ENCODE results near the gene ZNF438.

ZNF438 gene

GRCh38 chr10:30846710-30847109 lies 185.0 kb downstream of the ZNF438 start:
- no peak for DNase-seq (ENCODE audit: low read depth)

DNA sequence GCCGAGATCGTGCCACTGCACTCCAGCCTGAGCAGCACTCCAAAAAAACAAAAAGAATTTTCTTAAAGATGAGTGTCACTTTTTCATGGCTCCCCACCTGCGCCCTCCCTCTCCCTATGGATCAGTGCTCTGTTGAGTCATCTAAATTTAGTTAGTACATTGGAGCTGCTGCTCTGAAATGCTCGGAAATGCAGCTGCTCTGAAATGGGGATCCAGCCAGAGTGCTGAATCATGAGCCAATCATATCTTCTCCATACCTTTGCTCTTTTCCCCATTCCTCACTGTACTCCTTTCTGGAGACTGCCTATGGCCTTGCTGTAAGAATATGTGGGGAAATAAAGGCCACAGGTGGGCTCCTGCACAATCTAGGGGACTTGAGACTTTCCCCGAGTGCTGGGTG lies 188.8 kb downstream of the ZNF438 start:
- no peak for DNase-seq (ENCODE audit: low read depth)

DNA sequence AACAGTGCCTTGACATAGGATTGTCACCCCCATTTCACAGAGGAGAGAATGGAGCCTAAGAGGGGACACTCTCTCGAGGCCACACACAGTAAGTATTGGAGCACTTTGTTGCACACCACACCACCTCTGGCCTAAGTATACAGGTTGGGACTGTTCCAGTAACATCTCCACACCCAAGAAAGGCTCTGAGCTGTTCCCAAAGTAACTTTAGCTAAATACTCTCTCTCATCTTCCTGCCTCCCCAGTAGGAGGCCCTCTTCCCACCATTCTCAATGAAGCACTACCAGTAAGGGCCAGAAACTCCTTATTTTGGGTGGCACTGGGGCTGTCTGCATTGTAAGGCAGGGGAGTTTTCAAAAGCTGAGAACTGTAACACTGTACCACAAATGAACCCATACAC lies 189.5 kb downstream of the ZNF438 start:
- no peak for DNase-seq (ENCODE audit: low read depth)

DNA sequence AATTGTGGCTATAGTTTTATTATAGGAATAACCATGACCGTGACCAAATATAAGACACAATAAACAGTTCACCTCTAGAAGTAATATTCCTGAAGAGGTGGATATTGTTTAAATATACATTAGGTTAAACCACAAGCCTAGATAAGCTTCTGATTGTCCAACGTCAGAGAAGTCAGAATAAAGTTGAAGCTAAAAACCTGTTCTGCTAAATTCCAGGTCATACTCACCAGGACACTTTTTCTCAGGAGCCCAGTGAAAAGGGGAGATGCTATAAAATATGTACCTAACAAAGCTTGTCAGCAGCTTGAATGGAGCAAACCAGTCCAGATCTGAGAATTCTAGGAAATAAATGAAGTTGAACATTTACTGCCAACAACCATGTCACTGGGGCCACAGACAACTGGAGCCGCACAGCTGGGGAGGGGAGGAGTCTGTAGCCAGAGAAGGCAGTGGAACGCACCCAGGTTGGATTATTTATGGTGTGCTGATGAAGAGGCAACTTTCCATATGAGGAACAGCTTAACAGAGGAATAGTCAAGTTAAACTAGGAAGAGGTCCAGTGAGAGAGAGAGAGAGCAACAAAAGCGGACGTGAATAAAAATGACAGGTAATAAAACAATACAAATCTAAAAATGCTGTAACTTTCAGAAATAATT lies 191.1 kb downstream of the ZNF438 start:
- no peak for DNase-seq (ENCODE audit: low read depth)

DNA sequence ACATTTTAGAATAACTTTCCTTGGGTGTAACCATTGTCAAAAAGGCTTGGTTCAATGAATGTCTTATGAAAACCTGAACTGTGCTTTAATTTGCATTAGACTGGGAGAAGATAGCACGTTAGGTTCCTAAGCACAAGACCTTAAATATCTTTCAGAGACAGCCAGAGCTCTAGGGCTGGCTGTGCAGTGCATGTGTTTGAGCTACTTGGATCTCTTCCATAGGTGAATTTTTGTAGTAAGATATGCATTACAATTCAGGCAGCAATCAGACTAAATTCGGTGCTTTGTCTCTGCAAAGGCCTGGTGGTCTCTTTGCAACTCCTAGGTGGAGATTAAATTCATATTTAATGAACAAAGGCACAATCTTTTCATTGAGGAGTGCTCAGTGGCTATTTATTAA lies 192.0 kb downstream of the ZNF438 start:
- DNase-seq (ENCODE audit: low read depth) = no peak

DNA sequence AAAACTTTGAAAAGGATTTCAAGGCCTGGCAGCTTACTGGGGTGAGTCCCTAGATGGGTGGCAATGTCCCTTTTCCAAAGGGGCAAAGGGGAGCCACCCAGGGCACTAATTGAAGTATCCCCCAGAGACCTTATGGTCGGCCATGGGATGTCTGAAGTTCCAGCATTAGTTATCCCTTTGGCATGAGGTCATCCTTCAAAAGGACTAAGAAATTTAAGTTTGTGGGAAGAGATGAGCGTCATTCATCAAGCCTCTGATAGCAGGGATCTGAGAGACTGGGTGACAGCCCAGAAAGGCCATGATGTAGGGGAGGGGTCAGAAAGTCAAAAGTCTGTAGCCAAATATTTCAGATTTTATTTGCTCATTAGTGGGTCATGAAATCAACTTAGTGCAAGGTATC lies 195.3 kb downstream of the ZNF438 start:
- DNase-seq (ENCODE audit: low read depth) = no peak

- no peak for DNase-seq (ENCODE audit: low read depth)
Measured at GRCh38 chr10:30835146-30835545, 196.5 kb downstream of the ZNF438 start.

DNA sequence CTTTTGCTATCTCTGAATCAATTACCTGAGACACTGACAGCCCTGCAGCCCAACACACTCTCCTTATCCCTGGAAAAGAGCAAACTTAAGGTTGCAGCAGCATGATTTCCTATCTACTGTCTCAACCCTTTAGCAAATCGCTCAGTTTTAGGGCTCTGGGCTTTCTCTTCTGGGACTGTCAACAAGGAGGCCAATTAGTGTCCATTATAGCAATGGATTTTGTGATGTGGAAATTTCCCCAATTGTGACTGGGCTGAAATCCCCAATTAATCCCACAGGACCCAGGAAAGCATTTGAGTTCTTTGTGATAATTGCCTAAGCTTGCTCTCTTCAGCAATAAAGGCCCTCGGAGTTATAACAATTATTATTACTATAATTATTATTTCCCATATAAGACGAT lies 197.0 kb downstream of the ZNF438 start:
- no peak for DNase-seq (ENCODE audit: low read depth)

DNA sequence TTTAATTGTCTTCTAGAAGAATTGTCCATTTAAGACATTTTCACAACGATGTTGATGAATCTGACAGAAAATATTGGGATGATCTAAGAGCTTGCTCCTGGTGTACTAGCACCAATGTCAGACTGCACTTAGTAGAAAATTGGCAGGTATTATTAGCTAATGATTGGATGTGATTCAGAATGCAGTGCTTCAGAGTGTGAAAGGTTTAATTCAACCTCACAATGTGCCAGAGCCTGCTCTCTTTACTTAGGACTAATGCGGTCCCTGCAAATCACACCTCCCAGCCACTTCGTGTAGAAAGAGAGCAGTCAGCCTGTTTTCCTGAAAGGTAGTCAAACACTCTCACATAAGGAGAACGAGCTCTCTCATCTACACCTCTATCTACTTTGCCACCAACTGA lies 197.5 kb downstream of the ZNF438 start:
- DNase-seq (ENCODE audit: low read depth) = no peak

GRCh38 chr10:30833628-30833970 lies 198.1 kb downstream of the ZNF438 start:
- no peak for DNase-seq (ENCODE audit: low read depth)

- no peak for DNase-seq (ENCODE audit: low read depth)
Measured at GRCh38 chr10:30832749-30833627, 198.7 kb downstream of the ZNF438 start.

DNA sequence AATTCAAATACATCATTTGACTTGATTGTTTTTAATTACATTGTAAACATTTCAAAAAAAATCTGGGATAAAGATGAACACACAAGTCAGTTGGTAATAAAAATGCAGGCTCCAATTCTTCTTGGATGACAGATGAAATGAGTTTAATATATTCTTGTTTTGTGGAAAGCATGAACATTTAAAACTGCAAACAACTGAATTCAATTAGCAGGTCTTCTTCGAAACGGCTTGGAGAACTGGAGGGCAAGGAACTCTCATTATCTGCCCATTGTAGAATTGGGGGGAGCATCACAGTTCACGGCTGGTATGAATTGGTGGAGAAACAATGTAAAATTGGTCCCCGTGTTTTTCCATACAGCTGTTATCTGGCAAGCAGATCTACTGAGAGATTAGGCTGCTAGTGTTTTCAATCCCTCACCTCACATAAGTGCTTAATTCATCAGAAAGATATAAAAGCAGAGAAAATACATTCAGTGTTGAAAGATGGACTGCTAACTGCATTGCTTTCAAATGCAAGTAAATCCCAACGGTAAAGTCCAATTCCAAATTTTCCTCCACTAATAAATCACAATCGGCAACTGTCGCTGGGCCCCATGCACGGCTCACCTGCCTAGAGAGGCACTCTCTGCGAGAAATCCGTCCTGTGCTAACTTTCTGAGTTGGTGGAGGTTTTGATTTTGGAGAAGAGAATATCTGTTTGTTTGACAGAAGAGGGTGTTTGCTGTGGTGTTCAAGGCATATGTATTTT lies 199.5 kb downstream of the ZNF438 start:
- no peak for DNase-seq (ENCODE audit: low read depth)

GRCh38 chr10:30831426-30831825 lies 200.2 kb downstream of the ZNF438 start:
- DNase-seq (ENCODE audit: low read depth) = no peak

DNA sequence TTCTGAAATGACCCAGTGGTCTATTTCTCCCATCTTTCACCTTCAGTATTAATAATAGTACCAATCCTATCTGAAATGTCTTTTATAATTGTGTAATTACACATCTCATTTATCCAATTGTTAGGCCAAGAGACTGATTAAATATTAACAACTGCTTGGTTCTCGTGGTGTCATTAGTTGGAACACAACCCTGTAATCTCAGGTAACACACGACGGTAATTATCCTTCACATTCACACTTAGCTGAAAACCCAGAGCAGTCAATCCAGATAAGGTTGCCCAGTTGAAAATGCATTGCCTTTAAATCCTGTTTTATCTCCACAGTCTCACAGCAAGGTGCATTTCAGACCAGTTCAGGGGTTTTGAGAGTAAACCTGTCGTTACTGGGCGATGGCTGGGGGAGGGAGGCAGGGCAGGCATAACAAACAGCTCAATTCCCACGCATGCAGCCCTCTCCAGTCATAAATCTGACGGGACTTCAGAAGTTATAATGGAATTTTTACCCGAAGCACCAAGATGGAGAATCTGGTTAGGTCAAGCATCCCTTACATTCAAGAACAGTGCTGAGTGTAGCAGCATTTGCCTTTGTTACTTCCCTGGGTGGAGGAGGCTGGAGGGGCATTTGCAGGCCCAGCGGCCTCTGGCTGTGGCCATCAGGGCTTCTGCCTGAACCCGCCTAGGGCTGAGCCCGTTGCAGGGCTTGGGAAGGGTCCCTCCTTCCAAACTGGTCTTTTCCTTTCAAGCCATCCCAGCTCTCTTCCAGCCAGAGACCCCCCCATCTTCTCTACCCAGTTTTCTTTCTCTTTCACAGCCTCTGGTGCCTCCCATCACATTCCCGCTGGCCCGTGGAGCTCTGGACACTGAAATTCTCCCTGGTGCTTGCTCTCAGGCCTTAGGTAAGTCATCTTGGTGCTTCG lies 201.1 kb downstream of the ZNF438 start:
- no peak for DNase-seq (ENCODE audit: low read depth)

GRCh38 chr10:30829901-30830300 lies 201.8 kb downstream of the ZNF438 start:
- DNase-seq (ENCODE audit: low read depth) = no peak

DNA sequence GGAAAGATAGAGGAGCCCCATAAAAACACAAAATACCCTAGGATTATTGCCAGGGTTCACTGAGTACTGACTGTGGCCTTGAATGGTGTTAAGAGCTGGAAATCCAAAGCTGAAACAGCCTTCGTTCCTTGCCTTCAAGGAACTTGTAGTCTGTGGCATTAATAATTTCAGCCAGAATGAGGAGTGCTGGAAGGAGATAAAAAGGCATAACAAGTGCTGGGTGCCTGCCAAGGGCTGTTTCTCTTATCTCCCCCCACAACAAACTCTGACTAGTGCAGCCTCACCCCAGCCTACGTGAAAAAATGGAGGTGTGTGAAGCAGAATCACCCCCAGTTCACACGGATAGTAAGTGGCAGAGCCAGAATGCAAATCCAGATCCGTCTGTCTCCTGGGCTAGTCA lies 203.0 kb downstream of the ZNF438 start:
- DNase-seq (ENCODE audit: low read depth) = no peak

DNA sequence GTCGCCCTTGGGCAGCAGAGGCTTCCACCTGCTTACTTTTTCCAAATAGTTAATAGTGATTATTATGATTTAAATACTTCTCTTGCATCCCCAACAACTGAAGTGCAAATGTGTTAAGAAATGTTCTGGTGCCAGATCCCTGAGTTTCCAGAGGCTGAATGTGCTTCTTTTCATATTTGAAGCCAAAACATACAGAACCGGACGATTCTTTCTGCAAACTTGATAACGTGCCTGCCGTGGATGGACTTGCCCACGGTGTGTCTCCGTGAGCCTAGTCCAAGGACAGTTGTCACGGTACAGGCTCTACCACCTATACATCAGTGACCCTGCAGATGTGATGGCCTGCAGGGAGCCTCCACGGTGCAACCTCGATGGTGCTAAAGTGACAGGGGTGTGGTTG lies 203.5 kb downstream of the ZNF438 start:
- no peak for DNase-seq (ENCODE audit: low read depth)

GRCh38 chr10:30827531-30828120 lies 204.0 kb downstream of the ZNF438 start:
- no peak for DNase-seq (ENCODE audit: low read depth)

- DNase-seq (ENCODE audit: low read depth) = no peak
Measured at GRCh38 chr10:30826679-30827078, 205.0 kb downstream of the ZNF438 start.

DNA sequence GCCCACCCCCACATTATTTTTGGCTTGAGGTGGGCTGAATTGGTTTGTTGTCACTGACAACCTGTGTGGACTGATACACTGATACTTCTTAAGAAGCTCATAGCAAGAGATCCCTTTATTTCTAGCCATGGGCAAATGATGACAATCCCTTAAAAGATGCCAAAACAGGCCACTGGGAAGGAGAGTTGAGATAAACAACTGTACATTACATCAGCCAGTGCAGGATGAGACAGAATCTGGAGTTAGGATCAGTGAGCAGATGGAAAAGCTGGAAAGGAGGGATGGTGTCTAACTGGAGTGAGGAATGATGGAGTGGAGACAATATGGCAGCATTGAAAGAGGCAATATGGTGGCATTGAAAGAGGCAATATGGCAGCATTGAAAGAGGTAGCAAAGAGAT lies 206.2 kb downstream of the ZNF438 start:
- DNase-seq (ENCODE audit: low read depth) = no peak

GRCh38 chr10:30825022-30825421 lies 206.6 kb downstream of the ZNF438 start:
- DNase-seq (ENCODE audit: low read depth) = no peak

- DNase-seq (ENCODE audit: low read depth) = no peak
Measured at GRCh38 chr10:30823651-30824050, 208.0 kb downstream of the ZNF438 start.
